Choroid plexus epithelial cell (primary cell): Measurements from ENCODE around the gene POLR2I.

Experiments used
- DNase-seq: peaks from one replicate; pipeline ENCODE4 v3.0.0-alpha.2; 2010; ENCODE audit warnings: low read depth
- H3K4me3 ChIP-seq: 2 replicates; pipeline ENCODE4 v1.5.1; 2011; ENCODE audit warnings: low read depth, mild to moderate bottlenecking, control low read depth, low read length, moderate library complexity
- TF ChIP-seq, protein P1 (sequence below): conservative IDR thresholded peaks from 2 replicates; pipeline ENCODE4 v1.5.1; 2011; ENCODE audit warnings: low read depth, mild to moderate bottlenecking, control low read depth, inconsistent platforms, low read length, moderate library complexity

The POLR2I gene

DNA sequence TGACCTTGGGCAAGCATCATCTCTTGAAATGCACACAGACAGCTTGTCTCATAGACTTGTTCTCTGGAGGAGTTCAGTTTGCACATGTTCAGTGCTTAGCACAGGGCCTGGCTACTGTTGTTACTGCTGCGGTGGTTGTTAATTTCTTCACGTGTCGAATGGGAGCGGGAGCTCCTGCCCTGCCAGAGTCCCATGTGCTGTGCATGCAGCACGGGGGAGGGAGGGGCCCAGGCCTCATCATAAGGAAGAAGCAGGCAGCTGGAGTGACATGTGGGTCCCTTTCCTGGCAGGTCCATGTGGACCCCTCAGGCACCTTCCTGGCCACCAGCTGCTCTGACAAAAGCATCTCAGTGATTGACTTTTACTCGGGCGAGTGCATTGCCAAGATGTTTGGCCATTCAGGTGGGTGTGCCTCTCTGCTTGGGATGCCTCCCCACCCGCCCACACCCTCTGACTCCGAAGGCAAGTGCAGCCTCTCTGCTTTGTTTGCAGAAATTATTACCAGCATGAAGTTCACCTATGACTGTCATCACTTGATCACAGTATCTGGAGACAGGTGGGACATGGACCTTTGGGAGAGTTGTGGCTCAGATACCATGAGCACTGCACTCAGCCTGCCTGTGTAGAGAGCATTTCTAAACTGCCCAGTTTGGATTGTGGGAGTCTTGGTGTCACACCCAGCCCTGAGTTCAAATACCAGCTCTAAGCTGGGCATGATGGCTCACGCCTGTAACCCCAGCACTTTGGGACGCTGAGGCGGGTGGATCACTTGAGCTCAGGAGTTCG, 23.6 kb downstream of the POLR2I start:
- TF ChIP-seq, protein P1, sequence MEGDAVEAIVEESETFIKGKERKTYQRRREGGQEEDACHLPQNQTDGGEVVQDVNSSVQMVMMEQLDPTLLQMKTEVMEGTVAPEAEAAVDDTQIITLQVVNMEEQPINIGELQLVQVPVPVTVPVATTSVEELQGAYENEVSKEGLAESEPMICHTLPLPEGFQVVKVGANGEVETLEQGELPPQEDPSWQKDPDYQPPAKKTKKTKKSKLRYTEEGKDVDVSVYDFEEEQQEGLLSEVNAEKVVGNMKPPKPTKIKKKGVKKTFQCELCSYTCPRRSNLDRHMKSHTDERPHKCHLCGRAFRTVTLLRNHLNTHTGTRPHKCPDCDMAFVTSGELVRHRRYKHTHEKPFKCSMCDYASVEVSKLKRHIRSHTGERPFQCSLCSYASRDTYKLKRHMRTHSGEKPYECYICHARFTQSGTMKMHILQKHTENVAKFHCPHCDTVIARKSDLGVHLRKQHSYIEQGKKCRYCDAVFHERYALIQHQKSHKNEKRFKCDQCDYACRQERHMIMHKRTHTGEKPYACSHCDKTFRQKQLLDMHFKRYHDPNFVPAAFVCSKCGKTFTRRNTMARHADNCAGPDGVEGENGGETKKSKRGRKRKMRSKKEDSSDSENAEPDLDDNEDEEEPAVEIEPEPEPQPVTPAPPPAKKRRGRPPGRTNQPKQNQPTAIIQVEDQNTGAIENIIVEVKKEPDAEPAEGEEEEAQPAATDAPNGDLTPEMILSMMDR = no peak
- no peak for DNase-seq
- H3K4me3 ChIP-seq = no peak overlapping the region

- TF ChIP-seq, protein P1 = no peak
- DNase-seq = no peak
- H3K4me3 ChIP-seq = no peak overlapping the region
Measured at GRCh38 chr19:36089847-36090246, 24.8 kb downstream of the POLR2I start.

- H3K4me3 ChIP-seq = no peak overlapping the region
- TF ChIP-seq, protein P1 = no peak
- DNase-seq = no peak
Measured at GRCh38 chr19:36086326-36086725, 28.3 kb downstream of the POLR2I start.

GRCh38 chr19:36084231-36085009, 30.3 kb downstream of the POLR2I start:
- no peak for DNase-seq
- TF ChIP-seq, protein P1 = no peak
- no peak overlapping the region for H3K4me3 ChIP-seq

GRCh38 chr19:36082916-36083315, 31.8 kb downstream of the POLR2I start:
- H3K4me3 ChIP-seq = no peak overlapping the region
- DNase-seq = no peak
- TF ChIP-seq, protein P1 = no peak

- no peak overlapping the region for H3K4me3 ChIP-seq
- TF ChIP-seq, protein P1 = no peak
- DNase-seq = no peak
Measured at GRCh38 chr19:36081894-36082293, 32.8 kb downstream of the POLR2I start.
